Activated naive CD4-positive, alpha-beta T cell treated with anti-CD3 and anti-CD28 coated beads, Interleukin-2, amount 10 ng/mL, durations not matched to agents 7 days and 5 days (primary cell): ENCODE data around the gene TNRC18.
"Not testable (repeated sequence)": the region's sequence is repeated elsewhere in the genome, so short reads cannot be mapped to it uniquely, and the experiment has no call there.

ENCODE experiments used
- CTCF ChIA-PET: fragments of 350-600 bp; sonication (Branson Sonifier 250); formaldehyde crosslinking; loops from one replicate; lab custom pipeline; 2021; ENCODE audit warnings: antibody characterized with exemption; lab: Charles Lee
- DNase-seq: peaks from one replicate; pipeline ENCODE4 v3.0.0-alpha.2; 2020
- H3K27ac Mint-ChIP-seq: one replicate; pipeline ENCODE4 v1.8.0; 2021; ENCODE audit warnings: mild to moderate bottlenecking, moderate library complexity, mixed read lengths
- H3K27me3 Mint-ChIP-seq: one replicate; pipeline ENCODE4 v1.8.0; 2021; ENCODE audit warnings: mild to moderate bottlenecking, mixed read lengths
- H3K36me3 Mint-ChIP-seq: one replicate; pipeline ENCODE4 v1.8.0; 2021; ENCODE audit warnings: mixed read lengths
- H3K4me1 Mint-ChIP-seq: one replicate; pipeline ENCODE4 v1.8.0; 2021; ENCODE audit warnings: mixed read lengths
- H3K4me3 Mint-ChIP-seq: one replicate; pipeline ENCODE4 v1.8.0; 2021; ENCODE audit warnings: mild to moderate bottlenecking, moderate library complexity, mixed read lengths
- H3K9me3 Mint-ChIP-seq: one replicate; pipeline ENCODE4 v1.8.0; 2021; ENCODE audit warnings: mixed read lengths

The TNRC18 gene

DNA sequence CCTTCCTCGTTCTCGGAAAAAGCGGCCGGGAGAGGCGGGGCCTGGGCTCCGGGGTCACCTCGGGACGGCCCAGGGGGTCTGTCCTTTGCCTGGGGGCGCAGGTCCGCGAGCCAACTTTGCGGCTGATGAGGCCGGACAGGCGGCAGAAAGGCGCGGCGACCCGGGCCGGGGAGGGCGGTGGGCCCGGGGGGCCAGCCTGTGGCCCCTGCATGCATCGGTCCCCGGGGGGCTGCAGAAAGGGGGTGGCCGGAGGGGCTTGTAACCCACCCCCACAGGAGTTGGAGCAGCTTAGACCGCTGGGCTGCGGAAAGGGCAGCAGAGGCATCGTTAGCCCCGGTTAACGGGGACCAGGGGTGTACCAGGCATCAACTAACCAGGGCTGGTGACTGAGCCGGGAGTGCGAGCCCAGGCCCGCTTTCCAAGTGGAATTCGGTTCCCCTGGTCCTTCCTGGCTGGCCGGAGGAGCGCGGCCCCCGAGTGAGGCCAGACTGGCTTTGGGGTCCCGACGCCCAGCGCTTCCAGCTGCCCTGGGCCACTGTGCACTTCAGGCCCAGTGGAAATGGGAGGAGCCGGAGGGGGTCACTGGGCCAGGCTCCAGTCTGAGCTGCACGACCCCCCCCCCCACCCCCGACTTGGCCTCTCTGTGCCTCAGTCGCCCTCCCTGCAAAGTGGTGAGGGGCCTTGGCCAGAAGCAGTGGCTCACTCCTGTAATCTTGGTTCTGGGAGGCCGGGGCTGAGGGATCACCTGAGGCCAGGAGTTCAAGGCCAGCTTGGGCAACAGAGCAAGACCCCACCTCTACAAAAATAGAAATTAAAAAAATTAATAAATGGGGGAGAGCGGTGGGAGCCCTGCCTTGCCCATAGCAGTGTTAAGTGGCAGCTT is 140.0 kb downstream of the TNRC18 start:
- CTCF ChIA-PET = no interaction called here
- H3K4me1 Mint-ChIP-seq = no peaks in the 10 kb centered on the region
- H3K36me3 Mint-ChIP-seq = no peaks in the 10 kb centered on the region
- H3K9me3 Mint-ChIP-seq = no peaks in the 10 kb centered on the region
- DNase-seq = no peak
- H3K27me3 Mint-ChIP-seq = peaks cover 72% of the 10 kb centered on the region
- no peak overlapping the region for H3K27ac Mint-ChIP-seq
- no peak overlapping the region for H3K4me3 Mint-ChIP-seq

GRCh38 chr7:5282543-5283316 is 140.9 kb downstream of the TNRC18 start, which contains the start of gene SLC29A4:
Gene SLC29A4 (plus strand): TSS chr7:5282943. CDS start chr7:5287817, 4,874 bp downstream.
- Mint-ChIP-seq H3K4me3 (no peak within 1 kb of the TSS), H3K4me1 (no peaks in the 10 kb centered on the region), H3K36me3 (no peaks in the 10 kb centered on the region), H3K27ac (no peak within 1 kb of the TSS), H3K27me3 (peaks cover 70% of the 10 kb centered on the region), H3K9me3 (no peaks in the 10 kb centered on the region)
- DNase-seq = peak; percentile 39
- CTCF ChIA-PET = no interaction called here

GRCh38 chr7:5281598-5282500 is 141.8 kb downstream of the TNRC18 start:
- peaks cover 64% of the 10 kb centered on the region for H3K27me3 Mint-ChIP-seq
- H3K36me3 Mint-ChIP-seq, H3K9me3 Mint-ChIP-seq, CTCF ChIA-PET, H3K27ac Mint-ChIP-seq, H3K4me3 Mint-ChIP-seq, H3K4me1 Mint-ChIP-seq, DNase-seq: not testable (repeated sequence)

DNA sequence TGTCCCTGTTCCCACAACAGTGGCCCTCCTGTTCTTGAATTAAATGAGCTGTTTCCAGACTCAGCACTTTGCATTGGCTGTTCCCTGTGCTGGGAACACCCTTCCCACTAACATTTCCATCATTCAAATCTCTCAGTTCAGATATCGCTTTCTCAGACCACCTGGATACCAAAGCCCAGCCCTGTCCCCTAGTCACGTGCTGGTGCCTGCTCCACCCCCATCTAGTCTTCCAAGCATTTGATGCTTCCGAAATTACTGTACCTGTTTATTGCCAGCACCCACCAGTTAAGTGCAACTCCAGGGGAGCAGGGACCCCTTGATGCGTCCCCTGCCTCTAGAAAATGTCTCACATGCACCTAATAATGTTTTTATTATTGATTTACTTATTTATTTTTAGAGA is 143.9 kb downstream of the TNRC18 start:
- Mint-ChIP-seq H3K9me3 (no peaks in the 10 kb centered on the region), H3K4me3 (no peak overlapping the region), H3K4me1 (no peaks in the 10 kb centered on the region), H3K27me3 (peaks cover 51% of the 10 kb centered on the region), H3K36me3 (no peaks in the 10 kb centered on the region), H3K27ac (no peak overlapping the region)
- DNase-seq = no peak
- CTCF ChIA-PET = interaction anchor here (0.7 kb wide), 1 partner anchor 376 kb away, joined by 3 read pairs; no protein-coding TSS in a partner anchor

GRCh38 chr7:5278766-5279165 is 144.9 kb downstream of the TNRC18 start:
- CTCF ChIA-PET = interaction anchor here (0.9 kb wide), 1 partner anchor 38 kb away, joined by 5 read pairs; no protein-coding TSS in a partner anchor

GRCh38 chr7:5276611-5277010 is 147.0 kb downstream of the TNRC18 start:
- H3K4me3 Mint-ChIP-seq = no peak overlapping the region
- H3K36me3 Mint-ChIP-seq = no peaks in the 10 kb centered on the region
- CTCF ChIA-PET = no interaction called here
- H3K4me1 Mint-ChIP-seq = no peaks in the 10 kb centered on the region
- no peaks in the 10 kb centered on the region for H3K9me3 Mint-ChIP-seq
- H3K27ac Mint-ChIP-seq = no peak overlapping the region
- H3K27me3 Mint-ChIP-seq = peaks cover 46% of the 10 kb centered on the region
- no peak for DNase-seq

More at GRCh38 chr7:5278766-5279165, 144.9 kb downstream of the TNRC18 start:
- H3K4me3 Mint-ChIP-seq = no peak overlapping the region
- DNase-seq = no peak
- no peaks in the 10 kb centered on the region for H3K4me1 Mint-ChIP-seq
- H3K36me3 Mint-ChIP-seq = no peaks in the 10 kb centered on the region
- no peaks in the 10 kb centered on the region for H3K9me3 Mint-ChIP-seq
- peaks cover 45% of the 10 kb centered on the region for H3K27me3 Mint-ChIP-seq
- H3K27ac Mint-ChIP-seq = no peak overlapping the region

- H3K4me1 Mint-ChIP-seq, H3K9me3 Mint-ChIP-seq, CTCF ChIA-PET, DNase-seq, H3K36me3 Mint-ChIP-seq, H3K27ac Mint-ChIP-seq, H3K4me3 Mint-ChIP-seq: not testable (repeated sequence)
- H3K27me3 Mint-ChIP-seq = peaks cover 46% of the 10 kb centered on the region
These were observed 147.5 kb downstream of the TNRC18 start for GRCh38 chr7:5276123-5276522.

GRCh38 chr7:5275510-5275909 is 148.1 kb downstream of the TNRC18 start:
- DNase-seq, H3K4me1 Mint-ChIP-seq, H3K36me3 Mint-ChIP-seq, H3K4me3 Mint-ChIP-seq, H3K27ac Mint-ChIP-seq, H3K9me3 Mint-ChIP-seq, CTCF ChIA-PET: not testable (repeated sequence)
- H3K27me3 Mint-ChIP-seq = peaks cover 46% of the 10 kb centered on the region

DNA sequence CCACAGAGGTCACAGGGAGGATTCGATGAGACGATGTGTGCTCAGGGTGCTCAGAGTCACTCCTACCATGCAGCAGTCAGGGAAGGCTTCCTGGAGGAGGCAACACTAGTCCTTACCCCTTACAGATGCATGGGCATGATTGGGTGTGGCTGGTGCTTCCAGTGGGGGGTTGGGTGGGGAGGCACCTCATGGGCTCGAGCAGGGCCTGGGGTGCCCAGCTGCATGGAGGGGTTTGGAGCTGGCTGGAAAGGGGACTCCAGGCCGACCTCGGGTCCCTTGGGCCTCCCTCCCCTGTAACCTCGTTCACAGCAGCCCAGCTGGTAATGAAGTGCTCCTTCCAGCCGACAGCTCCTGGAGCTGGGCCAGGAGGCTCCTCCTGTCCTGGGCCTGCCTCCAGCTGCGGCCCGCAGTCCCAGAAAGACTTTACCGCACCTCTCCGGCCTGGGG is 148.6 kb downstream of the TNRC18 start:
- H3K36me3 Mint-ChIP-seq, CTCF ChIA-PET, DNase-seq, H3K4me3 Mint-ChIP-seq, H3K27ac Mint-ChIP-seq, H3K4me1 Mint-ChIP-seq, H3K9me3 Mint-ChIP-seq: not testable (repeated sequence)
- peaks cover 47% of the 10 kb centered on the region for H3K27me3 Mint-ChIP-seq

DNA sequence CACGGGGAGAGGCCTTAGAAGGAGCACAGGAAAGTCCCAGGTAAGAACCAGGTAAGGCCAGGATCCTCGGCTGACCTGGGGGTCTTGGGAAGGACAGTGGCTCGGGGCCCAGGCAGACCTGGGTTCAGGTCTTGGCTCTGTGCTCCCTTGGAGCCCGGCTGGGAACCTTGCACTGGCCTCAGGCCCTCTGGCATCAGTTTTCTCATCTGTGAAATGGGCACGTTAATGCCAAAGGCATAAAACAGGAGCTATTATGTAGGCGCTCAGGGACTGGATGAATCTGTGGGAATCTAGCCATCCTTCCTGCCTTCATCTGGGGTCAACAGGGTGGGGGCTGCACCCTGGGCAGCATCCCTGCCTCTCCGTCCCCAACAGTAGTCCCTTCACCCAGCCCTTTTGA is 149.2 kb downstream of the TNRC18 start:
- no peak for DNase-seq
- Mint-ChIP-seq H3K9me3 (no peaks in the 10 kb centered on the region), H3K4me3 (no peak overlapping the region), H3K27me3 (peaks cover 43% of the 10 kb centered on the region), H3K27ac (no peak overlapping the region), H3K4me1 (no peaks in the 10 kb centered on the region), H3K36me3 (no peaks in the 10 kb centered on the region)
- CTCF ChIA-PET = no interaction called here

GRCh38 chr7:5273831-5274405 is 149.7 kb downstream of the TNRC18 start:
- H3K9me3 Mint-ChIP-seq, H3K27ac Mint-ChIP-seq, H3K36me3 Mint-ChIP-seq, H3K4me1 Mint-ChIP-seq, DNase-seq, CTCF ChIA-PET, H3K4me3 Mint-ChIP-seq: not testable (repeated sequence)
- peaks cover 43% of the 10 kb centered on the region for H3K27me3 Mint-ChIP-seq

DNA sequence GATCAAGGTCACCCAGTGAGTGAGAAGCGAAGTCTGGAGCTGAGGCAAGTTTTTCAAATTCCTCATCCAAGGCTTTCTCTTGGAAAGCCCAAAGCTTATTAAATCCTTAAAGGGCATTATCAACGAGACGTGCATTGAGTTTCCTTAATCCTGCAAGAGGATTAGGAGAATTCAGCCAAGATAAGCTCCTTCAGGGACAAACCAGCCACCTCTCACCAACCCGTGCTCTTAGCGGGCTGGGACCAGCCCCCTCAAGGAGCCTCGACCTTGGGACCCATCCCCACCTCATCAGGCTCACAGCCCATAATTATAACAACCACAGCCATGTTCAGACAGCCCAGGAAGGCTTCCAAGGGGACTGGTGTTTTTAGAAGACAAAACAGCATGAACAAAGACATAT is 152.8 kb downstream of the TNRC18 start:
- peaks cover 42% of the 10 kb centered on the region for H3K27me3 Mint-ChIP-seq
- H3K27ac Mint-ChIP-seq = no peak overlapping the region
- no peaks in the 10 kb centered on the region for H3K36me3 Mint-ChIP-seq
- no peak for DNase-seq
- H3K4me3 Mint-ChIP-seq = no peak overlapping the region
- no peaks in the 10 kb centered on the region for H3K9me3 Mint-ChIP-seq
- CTCF ChIA-PET = no interaction called here
- no peaks in the 10 kb centered on the region for H3K4me1 Mint-ChIP-seq

DNA sequence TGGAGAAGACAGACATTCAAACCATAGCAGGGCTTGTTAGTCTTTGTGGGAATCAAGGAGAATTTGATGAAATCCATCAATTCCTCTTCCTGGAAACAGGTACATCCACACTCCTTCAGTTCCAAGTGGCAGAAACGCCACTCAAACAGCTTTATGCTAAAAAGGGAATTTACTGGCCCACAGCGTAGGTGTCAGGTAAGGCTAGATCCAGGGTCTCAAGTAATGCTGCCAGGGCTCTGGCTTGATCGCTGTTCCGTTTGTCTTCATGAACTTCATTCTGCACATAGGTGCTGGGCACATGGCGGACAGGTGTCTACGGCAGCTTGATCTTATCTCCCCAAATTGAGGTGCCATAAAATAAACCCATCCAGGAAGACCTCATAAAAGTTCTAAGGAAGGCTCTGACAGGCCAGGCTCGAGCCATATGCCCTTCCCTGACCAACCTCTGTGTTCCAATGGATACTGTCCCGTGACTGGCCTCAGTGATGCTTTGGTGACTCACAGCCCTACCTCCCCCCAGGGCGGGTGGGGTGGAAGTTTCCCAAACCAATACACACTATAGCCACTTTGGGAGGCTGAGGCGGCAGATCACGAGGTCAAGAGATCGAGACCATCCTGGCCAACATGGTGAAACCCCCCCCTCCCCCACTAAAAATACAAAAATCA is 153.5 kb downstream of the TNRC18 start:
- H3K4me3 Mint-ChIP-seq, H3K4me1 Mint-ChIP-seq, H3K9me3 Mint-ChIP-seq, CTCF ChIA-PET, DNase-seq, H3K27ac Mint-ChIP-seq, H3K36me3 Mint-ChIP-seq: not testable (repeated sequence)
- H3K27me3 Mint-ChIP-seq = peaks cover 42% of the 10 kb centered on the region
